Endothelial cell of umbilical vein (primary cell): ENCODE results near the gene PPP4R1. TPM values are rescaled to one million over a fixed set of nuclear protein-coding genes. Genes with fewer than 3 reads are reported as not detected.

ENCODE experiments used
- BruUV-seq: library from RNA; stranded (reverse); fragments of 400-500 nt; replicated peaks from 2 replicates; lab custom pipeline; 2021; lab: Mats Ljungman, UMichigan
- CTCF ChIA-PET: fragments of 300-600, 350-600 bp; sonication (Branson Sonifier 250); formaldehyde crosslinking; loops from one replicate; lab custom pipeline; 2021; ENCODE audit warnings: antibody characterized with exemption, inconsistent platforms; lab: Charles Lee
- POLR2A ChIA-PET: fragments of 300-600, 350-600 bp; sonication (Branson Sonifier 250); formaldehyde crosslinking; loops from one replicate; lab custom pipeline; 2021; ENCODE audit warnings: antibody characterized with exemption, inconsistent platforms; lab: Charles Lee
- DNase-seq: peaks from one replicate; pipeline ENCODE4 v3.0.0-alpha.2; 2011; ENCODE audit warnings: low read depth, low spot score
- FAIRE-seq: peaks from 2 replicates; lab custom pipeline; 2011; peaks lifted over from hg19 to GRCh38; lab: Jason Lieb, UNC
- H2AFZ ChIP-seq: 2 replicates; pipeline ENCODE4 v1.6.0; 2012; ENCODE audit warnings: low read depth, low read length, control low read depth, inconsistent platforms
- H3K27ac ChIP-seq: 2 replicates; pipeline ENCODE4 v1.5.1; 2011; ENCODE audit warnings: low read depth, mild to moderate bottlenecking, control low read depth, low read length, moderate library complexity; ENCODE audit not compliant: insufficient read depth
- H3K27me3 ChIP-seq, 2 experiments: 2 replicates each; pipeline versions ENCODE4 v1.6.0 to v1.6.1; 2011; ENCODE audit warnings: low read length in 2 of 2, mixed read lengths in 1 of 2; ENCODE audit not compliant: control insufficient read depth in 2 of 2, insufficient read depth in 2 of 2
- H3K36me3 ChIP-seq, 2 experiments: 2 replicates in 1 of 2; 3 replicates in 1 of 2; pipeline ENCODE4 v1.5.1; 2011; ENCODE audit warnings: low read length in 2 of 2, mild to moderate bottlenecking in 1 of 2, moderate library complexity in 1 of 2; ENCODE audit not compliant: control insufficient read depth in 2 of 2, insufficient read depth in 2 of 2; ENCODE audit errors: extremely low read depth in 1 of 2
- H3K4me1 ChIP-seq: 3 replicates; pipeline ENCODE4 v1.5.1; 2011; ENCODE audit warnings: mild to moderate bottlenecking, low read length; ENCODE audit not compliant: control insufficient read depth, insufficient read depth; ENCODE audit errors: extremely low read depth
- H3K4me2 ChIP-seq: 2 replicates; pipeline ENCODE4 v1.6.1; 2011; ENCODE audit warnings: low read length, control low read depth, mixed read lengths; ENCODE audit not compliant: insufficient read depth
- H3K4me3 ChIP-seq, 3 experiments: fragments of 200-600 bp in 1 of 3; sonication (generic), shearing (Covaris generic) in 1 of 3; replicated peaks in 1 of 3; 2 replicates each; pipeline ENCODE4 v1.5.1; 2011 to 2016; ENCODE audit warnings: control low read depth in 3 of 3, low read length in 3 of 3, mild to moderate bottlenecking in 2 of 3, inconsistent platforms in 1 of 3, low read depth in 1 of 3, moderate library complexity in 1 of 3; ENCODE audit not compliant: insufficient read depth in 1 of 3
- H3K79me2 ChIP-seq: 2 replicates; pipeline ENCODE4 v1.6.0; 2012; ENCODE audit warnings: low read length, inconsistent platforms; ENCODE audit not compliant: control insufficient read depth, insufficient read depth
- H3K9ac ChIP-seq: replicated peaks from 2 replicates; pipeline ENCODE3; 2011; ENCODE audit warnings: low read length, control low read depth; ENCODE audit not compliant: insufficient read depth; ENCODE audit errors: extremely low read depth
- H3K9me1 ChIP-seq: replicated peaks from 3 replicates; pipeline ENCODE4 v1.6.0; 2011; ENCODE audit warnings: mild to moderate bottlenecking, low read length; ENCODE audit not compliant: control insufficient read depth, insufficient read depth; ENCODE audit errors: extremely low read depth
- H3K9me3 ChIP-seq: replicated peaks from 2 replicates; pipeline ENCODE4 v1.5.1; 2012; ENCODE audit warnings: low read length, inconsistent platforms; ENCODE audit not compliant: control insufficient read depth, insufficient read depth
- H4K20me1 ChIP-seq: replicated peaks from 2 replicates; pipeline ENCODE3; 2011; ENCODE audit warnings: mild to moderate bottlenecking, low read length; ENCODE audit not compliant: control insufficient read depth, insufficient read depth; ENCODE audit errors: extremely low read depth
- CTCF ChIP-seq, 2 donors: IDR thresholded peaks; 1 replicate in 1 of 2; 2 replicates in 1 of 2; pipeline ENCODE4 v1.5.1; 2011; ENCODE audit warnings: low read length in 2 of 2, mild to moderate bottlenecking in 2 of 2, moderate library complexity in 2 of 2, control low read depth in 1 of 2, inconsistent platforms in 1 of 2, low read depth in 1 of 2; ENCODE audit not compliant: insufficient read depth in 1 of 2; ENCODE audit errors: extremely low read depth in 1 of 2
- EZH2 ChIP-seq: IDR thresholded peaks from 2 replicates; pipeline ENCODE4 v1.6.1; 2012; ENCODE audit warnings: borderline replicate concordance, low read depth, mild to moderate bottlenecking, moderate library complexity, low read length, inconsistent platforms; ENCODE audit not compliant: severe bottlenecking
- FOS ChIP-seq: IDR thresholded peaks from 2 replicates; pipeline ENCODE4 v1.6.1; 2011; ENCODE audit warnings: mild to moderate bottlenecking, low read length, moderate library complexity, borderline replicate concordance; ENCODE audit not compliant: insufficient read depth
- GATA2 ChIP-seq: IDR thresholded peaks from 2 replicates; pipeline ENCODE4 v1.7.0; 2011; ENCODE audit warnings: low read depth, mild to moderate bottlenecking, moderate library complexity, mixed read lengths, low read length; ENCODE audit not compliant: insufficient read length, insufficient read depth
- JUN ChIP-seq: IDR thresholded peaks from 2 replicates; pipeline ENCODE4 v1.6.1; 2011; ENCODE audit warnings: borderline replicate concordance, low read depth; ENCODE audit not compliant: insufficient read length, insufficient read depth
- MAX ChIP-seq: IDR thresholded peaks from 2 replicates; pipeline ENCODE4 v1.6.1; 2011; ENCODE audit not compliant: insufficient read depth, insufficient read length
- MYC ChIP-seq: IDR thresholded peaks from one replicate; pipeline ENCODE4 v1.6.1; 2011; ENCODE audit warnings: mild to moderate bottlenecking, low read depth, low read length
- POLR2A ChIP-seq: IDR thresholded peaks from 2 replicates; pipeline ENCODE4 v1.6.1; 2012; ENCODE audit warnings: low read depth, mild to moderate bottlenecking, control low read depth, low read length
- POLR2AphosphoS5 ChIP-seq: IDR thresholded peaks from 2 replicates; pipeline ENCODE4 v1.6.1; 2012; ENCODE audit warnings: low read depth, mild to moderate bottlenecking, control low read depth, low read length, moderate library complexity; ENCODE audit not compliant: insufficient read depth
- dilution Hi-C: fragments of 300-500 bp; cut with MboI; formaldehyde crosslinking; loops from one replicate; pipeline ENCODE4 v1.15.0; 2019; ENCODE audit warnings: low sequenced_read_pairs; ENCODE audit not compliant: extremely low pct_ligation_motif_present
- intact Hi-C: fragments of 100-400 bp; cut with micrococcal nuclease; formaldehyde crosslinking; loops from one replicate; pipeline ENCODE4 v1.10.0; 2022
- polyA plus RNA-seq, 4 experiments: library from polyadenylated mRNA; depleted of rRNA in 3 of 4; stranded (reverse) in 3 of 4; unstranded in 1 of 4; fragments of >200 nt; gene quantifications; 2 replicates each; pipeline versions ENCODE4 v1.2.1 to v1.2.3, GENCODE V29; 2011 to 2012; ENCODE audit warnings: missing spikeins in 1 of 4
- total RNA-seq: library from RNA; stranded (reverse); gene quantifications from 2 replicates; pipeline ENCODE4 v1.2.3, GENCODE V29; 2021

PPP4R1 gene
- total and polyA plus RNA-seq, 2 donors (not counting 3 experiments of a cell fraction or from before 2014, with no cell fraction given): 138 to 152 TPM

GRCh38 chr18:9637036-9637767, 22.8 kb upstream of the PPP4R1 start:
- POLR2A ChIA-PET: no interaction called here
- Histone ChIP-seq H3K9me3 (no peaks in the 10 kb centered on the region), H3K9me1 (no peaks in the 10 kb centered on the region), H3K4me3 (no peak overlapping the region), H3K4me1 (peaks cover 14% of the 10 kb centered on the region), H3K36me3 (no peaks in the 10 kb centered on the region), H3K27ac (no peak overlapping the region), H3K79me2 (no peaks in the 10 kb centered on the region), H3K4me2 (no peak overlapping the region), H4K20me1 (no peaks in the 10 kb centered on the region), H3K9ac (no peak overlapping the region), H3K27me3 (no peaks in the 10 kb centered on the region), H2AFZ (peak overlapping the region; percentile 54)
- DNase-seq (no peak), FAIRE-seq (no peak)
- no peak for TF ChIP-seq JUN
- TF ChIP-seq EZH2: no peak
- TF ChIP-seq POLR2A: no peak
- no peak for TF ChIP-seq MYC
- no peak for TF ChIP-seq GATA2
- dilution Hi-C loops (no loop called here), intact Hi-C loops (no loop called here)
- no TSS peak for BruUV-seq
- CTCF ChIA-PET: no interaction called here

- Histone ChIP-seq H3K36me3 (no peaks in the 10 kb centered on the region), H3K27ac (no peak overlapping the region), H3K4me3 (no peak overlapping the region), H2AFZ (no peak overlapping the region), H3K4me1 (peaks cover 20% of the 10 kb centered on the region), H4K20me1 (no peaks in the 10 kb centered on the region), H3K4me2 (no peak overlapping the region), H3K9me3 (no peaks in the 10 kb centered on the region), H3K9ac (no peak overlapping the region), H3K9me1 (no peaks in the 10 kb centered on the region), H3K27me3 (no peaks in the 10 kb centered on the region), H3K79me2 (no peaks in the 10 kb centered on the region)
- ChIA-PET POLR2A (no interaction called here), CTCF (no interaction called here)
- DNase-seq: no peak
- no peak for FAIRE-seq
- no peak for TF ChIP-seq MAX
- TF ChIP-seq CTCF (IDR thresholded peaks at IDR 0.05; ENCODE audit: extremely low read depth in 1 of 2, insufficient read depth in 1 of 2, low read depth in 1 of 2, low read length in 2 of 2): no peak
- TF ChIP-seq GATA2: no peak
- no peak for TF ChIP-seq POLR2AphosphoS5
- no peak for TF ChIP-seq EZH2
- no peak for TF ChIP-seq MYC
- TF ChIP-seq JUN: no peak
- no peak for TF ChIP-seq FOS
- dilution Hi-C loops (no loop called here), intact Hi-C loops (no loop called here)
- no TSS peak for BruUV-seq
Observed at GRCh38 chr18:9634856-9635255, 20.5 kb upstream of the PPP4R1 start.
